ENCODE data around the gene PIAS1.

PIAS1 gene

DNA sequence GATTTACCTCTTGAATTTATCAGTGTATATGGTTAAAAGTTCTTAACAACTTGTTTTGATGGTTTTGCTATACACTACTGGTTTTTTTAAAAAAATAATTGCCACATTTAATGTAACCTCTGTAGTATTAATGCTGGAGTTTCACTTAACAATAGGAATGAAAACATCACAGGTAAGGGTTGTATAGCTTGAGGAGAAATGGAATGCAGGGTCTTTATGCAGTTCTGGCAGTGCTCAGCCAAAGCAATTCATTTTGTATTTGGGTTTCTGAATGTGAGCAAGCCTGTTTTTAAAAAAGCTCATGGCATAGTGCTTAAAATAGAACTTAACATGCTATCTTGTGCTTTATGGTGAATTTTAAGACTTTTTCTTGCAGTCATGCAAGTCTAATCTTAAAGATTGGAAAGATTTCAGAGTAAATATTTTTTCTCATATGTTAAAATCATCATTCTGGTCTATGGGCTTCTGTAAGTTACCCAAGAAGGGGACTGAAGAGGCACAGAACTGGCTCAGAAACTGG is 8.9 kb downstream of the PIAS1 start:
- no peak for DNase-seq (ENCODE audit: low read depth in 2 of 2)

DNA sequence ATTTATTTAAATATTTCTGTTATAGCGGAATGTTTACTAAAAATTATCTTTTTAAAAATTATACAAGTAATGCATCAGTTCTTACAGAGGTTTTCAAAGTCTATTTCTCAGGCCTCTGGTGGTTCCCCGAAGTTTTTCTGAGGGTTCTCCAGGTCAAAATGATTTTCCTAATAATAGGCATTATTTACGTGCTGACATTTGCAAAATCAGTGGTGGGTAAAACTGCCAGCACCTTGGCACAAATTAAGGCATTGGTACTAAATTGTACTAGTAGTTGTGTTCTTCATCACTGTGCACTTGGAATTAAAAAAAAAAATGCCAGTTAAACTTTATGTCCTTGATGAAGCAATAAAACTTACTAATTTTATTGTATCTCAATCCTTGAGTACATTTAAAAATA is 9.5 kb downstream of the PIAS1 start:
- DNase-seq (ENCODE audit: low read depth in 2 of 2), result no peak

DNA sequence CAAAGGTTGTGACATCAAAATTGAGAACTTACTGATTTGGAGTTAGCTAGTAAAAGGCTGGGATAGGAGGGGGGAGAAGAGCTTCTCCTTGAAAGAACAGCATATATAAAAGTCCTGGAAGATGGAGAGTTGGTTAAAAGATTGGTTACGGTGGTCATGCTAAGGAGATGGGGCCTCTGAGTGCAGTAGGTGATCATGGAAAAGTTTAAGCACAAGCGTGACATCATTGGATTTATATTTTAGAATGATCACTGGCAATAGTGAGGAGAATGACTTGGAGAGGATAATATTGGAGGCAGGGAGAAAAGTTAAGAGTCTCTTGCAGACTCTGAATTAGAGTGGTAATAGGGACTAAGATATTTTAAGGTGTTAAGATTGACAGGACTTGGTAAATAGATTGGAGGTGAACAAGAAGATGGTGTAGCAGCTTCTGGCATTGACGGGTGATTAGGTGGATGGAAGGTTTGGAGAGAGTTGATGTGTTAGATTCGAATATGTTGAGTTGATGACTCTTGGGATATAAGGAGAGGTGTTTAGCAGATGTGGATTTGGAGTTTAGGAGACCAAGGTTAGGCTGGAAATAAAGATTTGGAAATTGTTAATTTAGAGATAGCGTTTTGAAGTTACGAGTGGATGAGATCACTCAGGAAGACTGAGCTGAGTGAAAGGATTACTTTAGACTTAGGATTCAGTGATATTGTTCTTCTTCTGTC is 19.6 kb downstream of the PIAS1 start:
- DNase-seq (ENCODE audit: low read depth in 2 of 2), result no peak

GRCh38 chr15:68075764-68076385 is 21.8 kb downstream of the PIAS1 start:
- DNase-seq (ENCODE audit: low read depth in 2 of 2), result no peak

DNA sequence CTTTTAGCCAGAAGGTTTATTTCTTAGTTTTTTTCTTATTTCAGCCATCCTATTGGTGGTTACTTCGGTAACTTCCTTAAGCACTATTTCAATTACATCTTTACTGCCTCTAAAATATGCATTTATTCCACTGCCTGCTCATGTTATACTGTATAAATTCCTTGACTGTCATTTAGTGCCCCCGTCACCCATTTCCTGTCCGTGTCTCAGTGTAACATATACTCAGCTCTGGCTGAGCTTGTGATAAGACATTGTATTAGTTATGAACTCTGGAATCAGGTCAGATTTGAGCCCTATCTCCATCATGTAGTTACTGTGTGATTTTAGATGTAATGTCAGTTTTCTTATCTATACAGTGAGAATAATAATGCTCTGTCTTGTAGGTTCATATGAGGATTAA is 24.2 kb downstream of the PIAS1 start:
- DNase-seq (ENCODE audit: low read depth in 2 of 2), result no peak

DNA sequence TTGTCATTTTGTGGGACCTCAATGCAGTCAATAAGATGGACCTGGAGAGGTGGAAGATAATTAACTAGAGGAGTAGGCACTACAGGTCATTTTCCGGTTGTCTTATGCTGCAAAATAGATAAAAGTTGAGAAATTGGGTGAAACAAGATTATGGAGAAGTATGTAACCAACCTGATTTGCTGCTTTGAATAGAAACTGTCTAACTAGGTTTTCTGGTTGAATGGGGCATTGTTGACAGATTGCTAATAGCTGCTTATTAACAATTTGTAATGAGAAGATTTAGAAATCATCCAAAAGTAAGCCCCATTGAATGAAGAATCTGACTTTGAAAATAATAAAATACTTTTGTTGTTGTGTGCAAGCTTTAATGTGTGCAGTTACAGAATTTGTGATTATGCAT is 26.2 kb downstream of the PIAS1 start:
- no peak for DNase-seq (ENCODE audit: low read depth in 2 of 2)

- no peak for DNase-seq (ENCODE audit: low read depth in 2 of 2)
These were observed 26.7 kb downstream of the PIAS1 start for GRCh38 chr15:68080783-68081182.

GRCh38 chr15:68081869-68082505 is 27.9 kb downstream of the PIAS1 start:
- DNase-seq (ENCODE audit: low read depth in 2 of 2), result no peak

DNA sequence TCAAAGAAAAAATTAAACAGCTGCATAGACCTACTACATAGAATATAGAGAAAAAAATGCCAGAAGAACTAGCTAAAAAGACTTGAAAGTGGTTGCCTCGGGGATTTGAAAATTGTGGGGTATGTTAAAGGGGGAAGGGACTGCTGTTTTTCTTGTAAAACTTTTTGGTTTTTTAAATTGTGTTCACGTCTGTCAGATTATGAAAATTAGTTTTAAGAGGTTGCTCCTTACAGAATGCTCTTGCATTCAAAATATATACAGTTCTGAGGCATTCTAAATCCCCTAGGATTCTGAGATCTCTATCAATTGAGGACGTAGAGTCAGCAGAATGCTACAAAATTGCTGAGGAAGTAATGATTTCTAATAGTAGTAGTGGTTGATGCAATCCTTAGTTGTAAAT is 28.6 kb downstream of the PIAS1 start:
- no peak for DNase-seq (ENCODE audit: low read depth in 2 of 2)

DNA sequence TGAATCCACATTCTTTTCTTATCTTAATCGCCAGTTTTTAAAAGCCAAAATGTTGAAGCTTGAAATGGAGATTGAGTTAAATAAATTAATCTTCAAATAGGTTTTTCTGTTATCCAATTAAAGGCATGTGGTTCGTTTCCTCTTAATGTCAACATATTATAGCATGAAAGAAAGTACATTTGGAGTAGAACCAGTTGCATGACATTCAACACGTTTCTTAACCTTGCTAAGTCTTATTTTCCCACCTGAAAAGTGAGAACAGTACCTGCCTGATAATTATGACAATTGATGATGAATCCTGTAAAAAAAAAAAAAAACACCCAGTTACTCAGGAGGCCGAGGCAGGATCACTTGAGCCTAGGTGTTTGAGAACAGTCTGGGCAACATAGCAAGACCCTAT is 29.3 kb downstream of the PIAS1 start:
- DNase-seq (ENCODE audit: low read depth in 2 of 2), result no peak

DNA sequence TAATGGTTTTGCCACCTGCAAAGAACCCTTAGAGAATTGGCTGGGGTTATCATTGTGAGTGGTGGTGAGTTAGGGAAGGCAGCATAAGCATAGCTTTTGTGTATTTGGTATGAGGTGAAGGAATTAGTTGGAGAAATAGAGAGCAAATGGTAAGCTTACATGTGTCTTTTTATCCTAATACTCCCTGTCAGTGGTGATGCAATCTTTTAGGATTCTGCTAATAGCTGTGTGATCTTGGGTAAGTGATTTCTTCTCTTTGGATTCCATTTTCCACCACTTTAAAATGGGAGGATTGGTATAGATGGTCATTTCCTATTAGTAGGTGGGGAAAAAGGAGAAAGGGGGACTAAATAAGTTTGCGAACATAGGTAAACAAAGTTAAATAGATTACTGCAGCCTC is 30.9 kb downstream of the PIAS1 start:
- DNase-seq (ENCODE audit: low read depth in 2 of 2), result no peak

DNA sequence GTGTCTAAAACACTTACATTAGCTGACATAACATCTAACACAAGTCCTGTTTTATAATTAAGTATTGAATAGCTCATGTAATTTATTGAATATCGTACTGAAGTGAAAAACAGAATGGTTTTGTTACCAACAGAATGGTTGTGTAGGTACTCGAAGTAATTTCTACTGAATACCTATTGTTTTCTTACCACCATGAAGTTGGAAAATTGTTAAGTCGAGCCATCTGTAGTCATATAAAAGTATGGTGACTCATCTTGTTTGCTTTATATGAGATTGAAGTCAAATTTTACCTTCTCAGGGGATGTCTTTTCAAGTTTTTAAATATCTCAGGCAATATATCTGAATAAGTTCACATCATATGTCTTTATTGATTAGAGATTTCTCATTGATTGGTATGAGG is 37.6 kb downstream of the PIAS1 start:
- no peak for DNase-seq (ENCODE audit: low read depth in 2 of 2)

- DNase-seq (ENCODE audit: low read depth in 2 of 2), result no peak
These were observed 42.0 kb downstream of the PIAS1 start for GRCh38 chr15:68096099-68096498.

- no peak for DNase-seq (ENCODE audit: low read depth in 2 of 2)
These were observed 42.9 kb downstream of the PIAS1 start for GRCh38 chr15:68097029-68097428.

DNA sequence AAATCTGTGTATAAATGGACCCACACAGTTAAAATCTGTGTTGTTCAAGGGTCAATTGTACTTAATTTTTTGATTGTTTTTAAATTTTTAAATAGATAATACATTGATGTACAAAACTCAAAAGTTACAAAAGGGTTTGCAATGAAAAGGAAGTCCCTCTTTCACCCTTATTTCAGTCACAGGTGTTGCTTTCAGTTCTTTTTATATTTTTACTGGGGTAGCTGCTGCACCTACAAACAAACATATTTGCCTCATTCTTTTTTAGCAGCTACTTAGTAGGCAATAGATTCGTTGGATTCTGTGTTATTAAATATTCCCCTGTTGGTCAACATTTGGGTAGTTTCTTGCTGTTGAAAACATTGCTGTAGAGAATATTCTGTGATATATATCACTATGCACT is 44.4 kb downstream of the PIAS1 start:
- DNase-seq (ENCODE audit: low read depth in 2 of 2), result no peak

- DNase-seq (ENCODE audit: low read depth in 2 of 2), result no peak
These were observed 46.1 kb downstream of the PIAS1 start for GRCh38 chr15:68100194-68100593.

DNA sequence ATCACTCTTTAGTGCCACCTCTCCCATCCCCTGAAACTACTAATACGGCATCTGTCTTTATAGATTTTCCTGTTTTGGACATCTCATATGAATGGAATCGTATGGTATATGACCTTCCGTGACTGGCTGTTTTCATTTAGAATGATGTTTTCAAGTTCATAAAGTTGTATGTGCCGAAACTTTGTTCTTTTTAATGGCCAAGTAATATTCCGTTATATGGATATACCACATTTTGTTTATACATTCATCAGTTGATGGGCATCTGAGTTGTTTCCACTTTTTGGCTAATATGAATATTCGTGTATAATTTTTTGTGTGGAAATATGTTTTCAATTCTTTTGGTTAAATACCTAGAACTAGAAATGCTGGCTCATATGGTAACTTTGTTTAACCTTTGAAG is 49.5 kb downstream of the PIAS1 start:
- no peak for DNase-seq (ENCODE audit: low read depth in 2 of 2)

DNA sequence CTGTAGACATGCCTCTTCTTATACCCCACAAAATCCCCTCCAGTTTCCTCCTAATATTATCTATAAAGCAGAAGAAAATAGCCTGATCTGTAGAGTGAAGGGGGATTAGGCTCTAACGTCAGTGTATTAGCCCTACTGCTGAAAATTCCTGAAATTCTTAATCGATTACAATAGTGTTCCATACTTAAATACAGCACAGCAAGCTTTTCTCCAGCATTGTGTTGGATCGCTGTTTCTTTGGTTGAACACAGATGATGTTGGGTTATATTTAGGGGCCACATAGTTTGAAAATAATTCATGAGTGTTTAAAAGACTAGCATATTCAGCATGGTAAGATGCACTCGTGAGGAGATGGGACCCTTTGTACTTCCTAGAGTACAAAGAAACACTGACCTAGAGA is 52.5 kb downstream of the PIAS1 start:
- no peak for DNase-seq (ENCODE audit: low read depth in 2 of 2)

DNA sequence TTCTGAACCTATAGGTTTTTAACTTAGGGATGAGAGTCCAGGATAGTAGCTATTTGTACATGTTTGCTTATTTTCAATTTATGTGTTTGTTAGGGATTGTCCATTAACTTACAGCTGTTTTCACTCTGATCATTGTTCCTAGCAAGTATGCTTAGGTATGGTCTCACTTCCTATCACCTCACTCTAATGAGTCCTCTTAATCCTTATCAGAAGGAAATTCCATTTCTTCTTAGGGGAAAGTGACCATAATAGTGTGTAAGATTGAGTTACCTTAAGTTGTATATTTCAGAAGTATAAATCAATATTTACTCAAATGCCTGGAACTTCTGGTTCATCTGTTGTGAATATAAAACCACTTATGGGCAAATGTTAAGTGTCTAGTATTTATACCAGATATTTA is 53.0 kb downstream of the PIAS1 start:
- no peak for DNase-seq (ENCODE audit: low read depth in 2 of 2)

- DNase-seq (ENCODE audit: low read depth in 2 of 2), result no peak
These were observed 58.6 kb downstream of the PIAS1 start for GRCh38 chr15:68112706-68113105.

DNA sequence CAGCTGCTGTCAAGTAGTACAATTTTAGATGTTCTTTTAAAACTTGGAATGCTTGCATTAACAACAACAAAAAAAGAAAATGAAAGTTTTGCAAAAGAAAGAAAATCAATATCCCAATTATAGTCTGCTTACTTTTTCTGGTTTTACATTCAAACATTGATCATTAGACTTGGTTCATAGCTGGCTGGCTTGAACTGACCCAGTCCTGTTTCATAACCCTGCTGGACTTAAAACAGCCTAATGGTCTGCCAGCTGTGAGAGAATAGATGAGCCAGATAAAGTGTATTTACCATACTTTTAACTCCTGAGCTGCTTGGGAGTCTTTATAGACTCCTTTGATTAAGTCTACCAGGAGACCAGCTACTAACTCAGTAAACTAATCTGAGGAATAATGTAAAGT is 59.2 kb downstream of the PIAS1 start:
- no peak for DNase-seq (ENCODE audit: low read depth in 2 of 2)

DNA sequence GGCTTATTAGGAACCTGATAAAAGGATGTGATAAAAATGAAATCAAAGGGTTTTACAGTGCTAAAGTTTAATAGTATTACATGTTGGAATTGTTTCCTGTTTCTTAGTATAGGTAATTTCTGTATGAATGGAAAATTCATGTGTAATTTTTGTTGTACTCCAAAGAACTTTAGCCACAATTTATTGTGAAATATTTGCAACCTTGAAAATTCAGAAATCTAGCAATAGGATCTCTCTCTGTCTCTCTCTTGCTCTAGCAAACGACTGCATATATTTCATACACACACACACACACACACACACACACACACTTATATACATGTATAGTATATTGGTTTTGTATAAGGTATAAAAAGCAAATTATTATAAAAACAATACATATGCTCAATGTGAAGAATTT is 59.6 kb downstream of the PIAS1 start:
- DNase-seq (ENCODE audit: low read depth in 2 of 2), result no peak

GRCh38 chr15:68114356-68114755 is 60.2 kb downstream of the PIAS1 start:
- DNase-seq (ENCODE audit: low read depth in 2 of 2), result no peak

All from stimulated activated CD4-positive, alpha-beta T cell treated with anti-CD3 and anti-CD28 coated beads, Interleukin-12 subunit alpha, Interleukin-12 subunit beta, amount 100 ng/mL, for 24 hours (primary cell).